Measurements from ENCODE around the gene CLRN3.
A peak's percentile ranks its signal among the peaks of the same experiment; 100 is the strongest.

The CLRN3 gene

DNA sequence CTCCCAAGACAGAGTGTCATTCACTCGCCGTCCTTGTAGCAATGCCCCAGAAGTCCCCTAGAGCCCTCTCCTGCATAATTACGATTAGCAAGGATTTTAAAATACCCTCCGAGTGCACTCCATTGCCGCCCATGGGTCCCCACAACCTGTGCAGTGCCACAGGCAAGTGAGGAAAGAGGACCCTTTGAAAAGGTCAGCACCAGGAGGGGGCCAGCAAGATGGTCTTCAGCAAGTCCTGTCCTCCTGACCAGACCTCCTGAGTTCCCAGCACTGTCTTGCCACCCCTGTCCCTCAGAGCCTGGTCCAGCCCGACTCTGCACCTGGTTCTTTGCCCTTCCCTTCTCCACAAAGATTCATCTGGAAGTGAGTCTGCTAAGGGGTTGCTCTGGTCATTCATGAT, 32.1 kb downstream of the CLRN3 start:
- Histone ChIP-seq H3K4me1 (no peaks in the 10 kb centered on the region), H3K4me3 (ENCODE audit: low read depth, low read length) (no peak overlapping the region), H3K9me3 (no peaks in the 10 kb centered on the region), H3K27me3 (no peaks in the 10 kb centered on the region), H3K36me3 (no peaks in the 10 kb centered on the region)
- no peak for DNase-seq
- TF ChIP-seq, protein P1, sequence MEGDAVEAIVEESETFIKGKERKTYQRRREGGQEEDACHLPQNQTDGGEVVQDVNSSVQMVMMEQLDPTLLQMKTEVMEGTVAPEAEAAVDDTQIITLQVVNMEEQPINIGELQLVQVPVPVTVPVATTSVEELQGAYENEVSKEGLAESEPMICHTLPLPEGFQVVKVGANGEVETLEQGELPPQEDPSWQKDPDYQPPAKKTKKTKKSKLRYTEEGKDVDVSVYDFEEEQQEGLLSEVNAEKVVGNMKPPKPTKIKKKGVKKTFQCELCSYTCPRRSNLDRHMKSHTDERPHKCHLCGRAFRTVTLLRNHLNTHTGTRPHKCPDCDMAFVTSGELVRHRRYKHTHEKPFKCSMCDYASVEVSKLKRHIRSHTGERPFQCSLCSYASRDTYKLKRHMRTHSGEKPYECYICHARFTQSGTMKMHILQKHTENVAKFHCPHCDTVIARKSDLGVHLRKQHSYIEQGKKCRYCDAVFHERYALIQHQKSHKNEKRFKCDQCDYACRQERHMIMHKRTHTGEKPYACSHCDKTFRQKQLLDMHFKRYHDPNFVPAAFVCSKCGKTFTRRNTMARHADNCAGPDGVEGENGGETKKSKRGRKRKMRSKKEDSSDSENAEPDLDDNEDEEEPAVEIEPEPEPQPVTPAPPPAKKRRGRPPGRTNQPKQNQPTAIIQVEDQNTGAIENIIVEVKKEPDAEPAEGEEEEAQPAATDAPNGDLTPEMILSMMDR (IDR thresholded peaks at IDR 0.05; ENCODE audit: low read depth, low read length) = no peak

DNA sequence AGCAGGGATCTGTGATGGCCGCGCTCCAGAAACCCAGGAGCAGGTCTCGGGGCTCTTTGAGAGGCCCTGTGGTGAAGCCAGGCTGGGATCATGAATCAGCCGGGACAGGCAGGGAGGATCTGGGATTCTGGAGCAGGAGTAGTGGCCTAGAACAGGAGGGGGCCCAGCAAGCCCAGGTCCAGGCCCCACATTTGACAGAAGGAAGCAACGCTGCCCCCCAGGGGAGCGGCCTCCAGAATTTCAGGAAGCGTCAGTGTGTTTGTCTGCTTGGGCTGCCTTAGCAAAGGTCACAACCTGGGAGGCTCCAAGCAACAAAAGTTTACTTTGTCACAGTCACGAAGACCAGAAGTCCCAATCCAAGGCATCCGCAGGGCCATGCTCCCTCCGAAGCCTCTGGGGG, 36.8 kb downstream of the CLRN3 start:
- H3K9me3 ChIP-seq = no peaks in the 10 kb centered on the region
- DNase-seq = no peak
- no peaks in the 10 kb centered on the region for H3K36me3 ChIP-seq
- no peak overlapping the region for H3K4me3 ChIP-seq (ENCODE audit: low read depth, low read length)
- no peaks in the 10 kb centered on the region for H3K4me1 ChIP-seq
- H3K27me3 ChIP-seq = no peaks in the 10 kb centered on the region
- TF ChIP-seq, protein P1 (IDR thresholded peaks at IDR 0.05; ENCODE audit: low read depth, low read length) = no peak

DNA sequence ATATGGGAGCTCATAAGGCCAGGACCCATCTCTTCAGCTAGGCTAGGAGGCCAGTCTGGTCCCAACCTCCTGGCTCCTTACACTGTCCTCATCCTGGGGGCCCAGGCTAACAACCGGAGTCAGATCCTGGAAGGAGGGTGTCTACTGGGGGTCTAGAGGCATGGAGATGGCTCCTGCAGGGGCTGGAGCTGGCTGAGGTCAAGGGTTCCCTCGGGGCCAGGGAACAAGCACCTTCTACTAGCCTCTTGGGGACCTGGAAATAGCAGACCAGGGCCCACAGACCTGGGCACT, 37.2 kb downstream of the CLRN3 start:
- DNase-seq = no peak
- TF ChIP-seq, protein P1 (IDR thresholded peaks at IDR 0.05; ENCODE audit: low read depth, low read length) = no peak
- H3K4me3 ChIP-seq (ENCODE audit: low read depth, low read length) = no peak overlapping the region
- H3K27me3 ChIP-seq = no peaks in the 10 kb centered on the region
- H3K9me3 ChIP-seq = no peaks in the 10 kb centered on the region
- no peaks in the 10 kb centered on the region for H3K36me3 ChIP-seq
- no peaks in the 10 kb centered on the region for H3K4me1 ChIP-seq

DNA sequence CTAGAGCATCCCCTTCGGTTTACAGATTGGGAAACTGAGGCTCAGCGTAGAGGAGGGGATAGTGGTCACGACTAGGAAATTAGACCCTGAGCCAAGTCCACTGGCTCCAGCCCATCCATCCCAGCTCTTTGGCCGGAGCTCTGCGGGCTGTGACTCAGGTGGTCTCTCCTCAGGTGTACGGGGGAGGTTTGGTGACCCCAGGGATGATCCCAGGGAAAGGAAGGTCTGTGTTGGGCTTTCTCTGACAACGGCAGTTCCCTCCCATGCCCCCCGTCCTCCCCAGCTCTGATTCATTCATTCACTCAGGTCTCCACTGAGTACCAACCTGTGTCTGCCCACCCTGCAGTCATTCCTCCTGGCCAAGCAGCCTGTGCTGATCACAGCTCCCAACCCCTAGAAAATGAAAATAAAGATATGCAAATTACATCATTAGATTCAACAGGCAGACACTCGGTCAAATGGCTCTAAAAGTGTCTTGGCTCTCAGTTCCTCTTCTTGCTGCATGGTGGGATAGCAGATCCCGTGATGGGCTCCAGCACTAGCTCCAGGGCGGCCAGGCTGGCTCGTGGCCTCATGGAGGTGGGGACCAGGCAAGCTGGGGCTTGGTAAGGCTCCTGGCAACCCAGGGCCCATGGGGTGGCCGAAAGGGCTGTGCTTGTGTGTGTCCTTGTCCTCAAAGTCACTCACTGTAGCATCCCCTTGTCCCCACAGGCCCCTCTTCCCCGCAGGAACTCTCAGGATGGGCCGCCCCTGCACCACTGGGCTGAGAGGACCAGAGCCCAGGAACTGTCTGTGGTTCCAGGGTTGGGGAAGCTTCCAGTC, 37.8 kb downstream of the CLRN3 start:
- Histone ChIP-seq H3K4me1 (no peaks in the 10 kb centered on the region), H3K4me3 (ENCODE audit: low read depth, low read length) (no peak overlapping the region), H3K36me3 (no peaks in the 10 kb centered on the region), H3K27me3 (no peaks in the 10 kb centered on the region), H3K9me3 (no peaks in the 10 kb centered on the region)
- DNase-seq = no peak
- TF ChIP-seq, protein P1 (IDR thresholded peaks at IDR 0.05; ENCODE audit: low read depth, low read length) = no peak

DNA sequence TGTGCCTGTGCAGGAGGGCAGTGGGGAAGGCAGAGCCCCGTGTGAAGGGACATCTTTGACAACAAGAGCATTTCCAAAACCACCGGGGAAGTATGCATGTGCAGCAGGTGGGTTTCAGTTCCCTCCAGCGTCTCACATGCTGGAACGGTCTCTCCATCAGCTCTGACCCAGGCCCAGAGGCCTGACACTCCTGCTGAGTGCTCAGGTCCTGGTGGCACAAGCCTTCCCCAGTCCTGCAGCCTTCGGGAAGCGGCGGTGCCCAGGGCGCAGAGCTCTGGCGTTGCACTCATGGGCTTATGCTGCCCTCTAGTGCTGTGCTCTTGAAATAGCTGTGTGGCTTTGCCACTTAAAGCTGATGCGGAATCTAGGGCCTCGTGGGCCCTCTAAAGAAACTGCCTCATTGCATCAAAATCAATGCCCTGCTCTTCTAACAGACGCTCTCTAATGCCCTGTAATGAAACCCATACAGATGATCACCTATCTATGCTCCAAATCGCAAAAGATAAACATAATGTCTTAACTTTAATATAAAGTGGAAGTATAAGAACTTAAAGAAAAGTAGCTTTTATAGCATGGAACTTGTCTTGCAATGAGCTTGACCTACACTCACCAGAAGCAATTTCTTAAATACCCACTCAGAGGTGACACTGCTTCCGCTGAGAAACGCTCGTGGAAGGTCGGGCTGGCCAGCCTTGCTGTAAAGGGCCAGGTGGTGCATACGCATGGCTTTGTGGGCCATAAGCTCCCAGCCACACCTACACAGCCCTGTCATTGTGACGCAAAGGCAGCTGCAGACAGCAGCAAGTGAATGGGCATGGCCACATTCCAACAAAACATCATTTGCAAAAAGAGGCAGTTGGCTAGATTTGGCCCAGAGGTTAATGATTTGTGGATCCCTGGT, 38.6 kb downstream of the CLRN3 start:
- no peak overlapping the region for H3K4me3 ChIP-seq (ENCODE audit: low read depth, low read length)

More for the DNA sequence above, 38.6 kb downstream of the CLRN3 start:
- Histone ChIP-seq H3K9me3 (no peaks in the 10 kb centered on the region), H3K36me3 (no peaks in the 10 kb centered on the region), H3K27me3 (no peaks in the 10 kb centered on the region), H3K4me1 (no peaks in the 10 kb centered on the region)
- peak; percentile 68 for DNase-seq
- TF ChIP-seq, protein P1 (IDR thresholded peaks at IDR 0.05; ENCODE audit: low read depth, low read length) = peak; percentile 80

Measured in BE2C (cell line).